Right lobe of liver (tissue), 6 donors: ENCODE measurements around the gene UBALD1. TPM values are rescaled to one million over a fixed set of nuclear protein-coding genes. Genes with fewer than 3 reads are reported as not detected.

Experiments used
- ATAC-seq, 4 donors: fragments of 200-7000 bp; cut with Tn5 transposase; one replicate each; pipeline ENCODE4 v1.9.1; 2020; ENCODE audit warnings: mild to moderate bottlenecking in 4 of 4, moderate library complexity in 4 of 4
- DNase-seq, 3 donors: peaks; one replicate each; pipeline ENCODE4 v3.0.0-alpha.2; 2020
- H3K27ac ChIP-seq, 3 donors: fragments of 200-600 bp; one replicate each; pipeline ENCODE4 v1.8.0; 2022
- H3K27me3 ChIP-seq, 2 donors: fragments of 200-600 bp; one replicate each; pipeline ENCODE4 v1.8.0; 2022
- H3K36me3 ChIP-seq, 4 donors: fragments of 200-600 bp; sonication (generic) in 1 of 4; one replicate each; pipeline versions ENCODE4 v1.5.1 to v1.8.0; 2017 to 2022; ENCODE audit warnings: control low read depth in 1 of 4
- H3K4me1 ChIP-seq, 4 donors: fragments of 200-600 bp; sonication (generic) in 1 of 4; one replicate each; pipeline versions ENCODE4 v1.5.1 to v1.8.0; 2017 to 2022; ENCODE audit warnings: control low read depth in 1 of 4
- H3K4me3 ChIP-seq, 3 donors: fragments of 200-600 bp; one replicate each; pipeline ENCODE4 v1.8.0; 2022
- H3K9me3 ChIP-seq, 4 donors: fragments of 200-600 bp; sonication (generic) in 1 of 4; one replicate each; pipeline versions ENCODE4 v1.5.1 to v1.8.0; 2017 to 2022; ENCODE audit warnings: control low read depth in 1 of 4
- CTCF ChIP-seq, 4 donors: fragments of 200-600 bp in 3 of 4; fragments of 450-650 bp in 1 of 4; IDR thresholded peaks; one replicate each; pipeline versions ENCODE4 v1.5.1 to v1.8.0; 2016 to 2022; ENCODE audit warnings: antibody characterized with exemption in 4 of 4, mild to moderate bottlenecking in 2 of 4
- POLR2A ChIP-seq: fragments of 450-650 bp; IDR thresholded peaks from one replicate; pipeline ENCODE4 v1.6.1; 2017; ENCODE audit warnings: antibody characterized with exemption, mild to moderate bottlenecking
- WGBS: methylation state at CpG from one replicate; pipeline ENCODE4 v1.1.6; 2018; ENCODE audit warnings: low coverage, low lambda C conversion rate; ENCODE audit not compliant: insufficient coverage; ENCODE audit errors: missing lambda C conversion rate; 5-methylcytosine and 5-hydroxymethylcytosine counted together
- intact Hi-C, 2 donors: fragments of 100-400 bp; cut with DNase I; formaldehyde crosslinking; loops; one replicate each; pipeline versions ENCODE4 v1.11.2 to v1.14.1; 2022
- total RNA-seq, 6 experiments: library from RNA; depleted of rRNA in 2 of 6; stranded (reverse); fragments of >200 nt in 2 of 6; fragmentation: NEBNext Ultra II Directional in 3 of 6; extraction: Animal tissue kit (Norgen Biotek cat#: 25700) in 3 of 6; gene quantifications; one replicate each; pipeline versions ENCODE4 v1.1.0 to v1.2.4, GENCODE V29; 2016 to 2023
- donor health status: DM: no; HTN: yes; CAD: no.
- donor health status: DM: no; HTN: no; CAD: no.
- donor health status: DM: no; HTN: no; CAD: no.
- donor health status: DM: no; HTN: yes; CAD: no.
- donor health status: DM: no; HTN: yes; CAD: no.

The UBALD1 gene
- total RNA-seq, 6 experiments from 2014 or later = 6.4 to 29.5 (median 17.2) TPM

DNA sequence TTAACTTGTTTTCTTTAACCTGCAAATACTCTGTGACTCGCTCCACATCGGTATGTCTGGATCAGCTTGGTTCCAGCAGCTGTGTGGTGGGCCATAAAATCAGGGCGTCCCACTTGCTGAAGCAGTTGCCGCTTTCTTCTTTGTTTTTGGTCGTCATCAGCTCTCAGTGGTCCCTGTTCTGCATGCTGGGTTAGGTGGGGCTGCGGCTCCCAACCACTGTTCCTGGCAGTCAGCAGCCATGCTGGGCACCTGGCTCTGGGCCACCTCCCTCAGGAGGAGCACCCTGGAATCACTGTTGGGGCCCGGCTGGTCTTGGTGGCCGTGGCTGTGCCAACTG, 32.9 kb upstream of the UBALD1 start:
- Histone ChIP-seq H3K4me3 (no peak overlapping the region), H3K9me3 (no peaks in the 10 kb centered on the region), H3K27ac (no peak overlapping the region), H3K4me1 (peaks cover 0 to 17% (median 5%) of the 10 kb centered on the region in 4 donors), H3K27me3 (no peaks in the 10 kb centered on the region), H3K36me3 (peaks cover 0 to 8% (median 0%) of the 10 kb centered on the region in 4 donors)
- DNase-seq (no peak), ATAC-seq (no peak)
- TF ChIP-seq POLR2A = no peak
- no peak for TF ChIP-seq CTCF (IDR thresholded peaks at IDR 0.05)
- intact Hi-C loops = no loop called here
- WGBS = 100% methylated on average over 3 of the region's 8 CpGs

DNA sequence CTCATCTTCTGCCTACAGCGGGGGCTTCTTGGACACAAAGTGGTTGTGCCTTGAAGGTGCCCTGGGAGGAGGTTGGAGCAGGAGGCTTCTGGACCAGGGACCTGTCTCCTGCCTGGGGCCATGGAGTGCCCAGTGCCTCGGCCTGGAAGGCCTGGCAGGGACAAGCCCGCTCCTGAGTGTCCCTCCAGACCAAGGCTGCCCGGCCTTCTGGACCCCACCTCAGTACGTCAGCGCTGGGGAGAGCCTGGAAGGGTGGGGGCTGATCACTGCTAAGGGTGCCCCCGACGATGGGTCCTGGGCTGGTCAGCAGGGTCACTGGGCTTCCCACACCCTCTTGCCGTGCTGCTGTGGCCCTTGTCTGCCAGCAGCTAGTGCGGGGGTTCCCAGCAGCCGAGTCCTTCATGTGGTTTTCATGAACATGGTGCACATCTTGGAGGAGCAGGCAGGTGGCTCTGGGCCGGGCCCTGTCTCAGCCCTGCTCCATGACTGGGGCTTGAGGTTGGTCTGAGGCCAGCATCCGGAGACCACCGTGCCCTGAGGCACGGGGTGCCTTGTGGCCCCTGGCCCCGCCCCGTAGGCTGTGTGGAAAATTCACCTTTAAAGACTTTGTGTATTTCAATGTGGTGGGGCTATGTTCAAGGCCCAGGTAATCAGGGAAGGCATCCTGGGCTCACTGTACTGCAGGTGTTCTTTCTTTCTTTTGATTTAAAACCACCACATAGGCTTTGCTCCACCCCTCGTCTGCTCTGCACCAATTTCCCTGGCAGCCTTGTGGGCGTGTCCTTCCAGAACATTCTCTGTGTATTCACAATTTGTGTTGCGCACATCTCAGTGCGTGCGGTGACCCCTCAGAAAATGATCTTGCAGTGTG, 32.3 kb upstream of the UBALD1 start:
- ATAC-seq (no peak), DNase-seq (no peak)
- intact Hi-C loops = no loop called here
- H3K4me1 ChIP-seq = peaks cover 0 to 13% (median 3%) of the 10 kb centered on the region in 4 donors
- H3K9me3 ChIP-seq = no peaks in the 10 kb centered on the region
- H3K36me3 ChIP-seq = peaks cover 0 to 4% (median 0%) of the 10 kb centered on the region in 4 donors
- no peak for TF ChIP-seq POLR2A
- no peak for TF ChIP-seq CTCF (IDR thresholded peaks at IDR 0.05)
- 98% methylated on average over 4 of the region's 22 CpGs for WGBS
- no peak overlapping the region for H3K27ac ChIP-seq
- no peak overlapping the region for H3K4me3 ChIP-seq
- no peaks in the 10 kb centered on the region for H3K27me3 ChIP-seq

DNA sequence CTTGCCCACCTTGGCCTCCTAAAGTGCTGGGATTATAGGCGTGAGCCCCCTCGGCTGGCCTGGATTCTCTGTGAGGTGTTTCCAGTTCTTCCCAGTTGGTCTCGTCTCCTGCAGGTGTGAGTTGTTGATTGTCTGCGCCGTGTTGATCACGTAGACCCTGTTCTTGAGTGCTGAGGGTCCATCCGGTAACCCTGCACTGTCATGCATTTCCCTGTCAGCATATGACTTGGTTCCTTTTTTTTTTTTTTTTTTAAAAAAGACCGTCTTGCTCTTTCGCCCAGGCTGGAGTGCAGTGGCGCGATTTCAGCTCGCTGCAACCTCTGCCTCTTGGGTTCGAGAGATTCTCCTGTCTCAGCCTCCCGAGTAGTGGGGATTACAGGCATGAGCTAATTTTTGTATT, 27.2 kb upstream of the UBALD1 start:
- DNase-seq (no peak), ATAC-seq (peak in 2 of 4 donors; percentile 26 to 27)
- no peaks in the 10 kb centered on the region for H3K9me3 ChIP-seq
- intact Hi-C loops = no loop called here
- no peak overlapping the region for H3K27ac ChIP-seq
- H3K4me1 ChIP-seq = no peaks in the 10 kb centered on the region
- no peak overlapping the region for H3K4me3 ChIP-seq
- WGBS = 75% methylated on average over 5 of the region's 14 CpGs
- peaks cover 0 to 3% (median 0%) of the 10 kb centered on the region in 4 donors for H3K36me3 ChIP-seq
- no peaks in the 10 kb centered on the region for H3K27me3 ChIP-seq
- TF ChIP-seq CTCF (IDR thresholded peaks at IDR 0.05) (no peak), POLR2A (no peak)

DNA sequence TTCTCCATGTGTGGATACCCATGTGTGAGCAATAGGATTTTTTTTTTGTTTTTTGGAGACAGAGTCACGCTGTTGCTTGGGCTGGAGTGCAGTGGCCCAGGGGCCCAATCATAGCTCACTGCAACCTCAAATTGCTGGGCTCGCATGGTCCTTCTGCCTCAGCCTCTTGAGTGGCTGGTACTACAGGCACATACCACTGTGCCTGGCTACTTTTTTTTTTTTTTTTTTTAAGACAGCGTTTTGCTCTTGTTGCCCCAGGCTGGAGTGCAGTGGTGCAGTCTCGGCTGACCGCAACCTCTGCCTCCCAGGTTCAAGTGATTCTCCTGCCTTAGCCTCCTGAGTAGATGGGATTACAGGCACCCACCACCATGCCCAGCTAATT, 26.6 kb upstream of the UBALD1 start:
- Histone ChIP-seq H3K27me3 (no peaks in the 10 kb centered on the region), H3K4me3 (no peak overlapping the region), H3K9me3 (no peaks in the 10 kb centered on the region), H3K4me1 (no peaks in the 10 kb centered on the region), H3K36me3 (peaks cover 0 to 3% (median 0%) of the 10 kb centered on the region in 4 donors), H3K27ac (no peak overlapping the region)
- 93% methylated on average over 5 of the region's 5 CpGs for WGBS
- ATAC-seq (no peak), DNase-seq (no peak)
- intact Hi-C loops = no loop called here
- TF ChIP-seq POLR2A (no peak), CTCF (IDR thresholded peaks at IDR 0.05) (no peak)
